ENCODE measurements around the gene EIF3CL.
"Not testable (repeated sequence)": the region's sequence is repeated elsewhere in the genome, so short reads cannot be mapped to it uniquely, and the experiment has no call there.

EIF3CL gene

DNA sequence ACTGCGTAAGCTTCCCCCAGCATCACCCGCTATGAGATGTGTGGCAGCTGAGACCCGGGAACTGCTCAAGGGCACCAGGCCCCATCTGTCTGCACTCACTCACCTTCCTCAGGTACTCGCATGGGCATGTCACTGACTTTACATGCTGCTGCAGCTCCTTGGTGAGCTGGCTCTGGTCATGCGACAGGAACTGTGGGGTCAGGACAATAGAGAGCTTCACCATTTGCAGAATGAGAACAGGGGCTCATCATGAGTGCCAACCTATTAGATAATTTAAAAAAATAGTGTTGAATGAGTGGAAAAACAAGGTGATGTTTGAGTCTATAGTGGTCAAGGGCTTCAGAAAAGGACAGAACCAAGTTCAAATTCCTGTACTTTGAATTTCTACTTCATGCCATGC, 41.0 kb downstream of the EIF3CL start:
- DNase-seq (ENCODE audit: low spot score), result not testable (repeated sequence)

DNA sequence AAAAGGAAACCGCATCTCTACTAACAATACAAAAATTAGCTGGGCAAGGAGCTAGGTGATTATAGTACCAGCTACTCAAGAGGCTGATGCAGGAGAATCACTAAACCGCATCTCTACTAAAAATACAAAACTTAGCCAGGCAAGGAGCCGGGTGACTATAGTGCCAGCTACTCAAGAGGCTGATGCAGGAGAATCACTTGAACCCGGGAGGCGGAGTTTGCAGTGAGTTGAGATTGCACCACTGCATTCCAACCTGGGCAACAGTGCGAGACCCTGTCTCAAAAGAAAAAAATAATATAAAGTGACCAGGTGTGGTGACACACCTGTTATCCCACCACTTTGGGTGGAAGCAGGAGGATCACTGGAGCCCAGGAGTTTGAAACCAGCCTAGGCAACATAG, 65.4 kb downstream of the EIF3CL start:
- not testable (repeated sequence) for DNase-seq (ENCODE audit: low spot score)

DNA sequence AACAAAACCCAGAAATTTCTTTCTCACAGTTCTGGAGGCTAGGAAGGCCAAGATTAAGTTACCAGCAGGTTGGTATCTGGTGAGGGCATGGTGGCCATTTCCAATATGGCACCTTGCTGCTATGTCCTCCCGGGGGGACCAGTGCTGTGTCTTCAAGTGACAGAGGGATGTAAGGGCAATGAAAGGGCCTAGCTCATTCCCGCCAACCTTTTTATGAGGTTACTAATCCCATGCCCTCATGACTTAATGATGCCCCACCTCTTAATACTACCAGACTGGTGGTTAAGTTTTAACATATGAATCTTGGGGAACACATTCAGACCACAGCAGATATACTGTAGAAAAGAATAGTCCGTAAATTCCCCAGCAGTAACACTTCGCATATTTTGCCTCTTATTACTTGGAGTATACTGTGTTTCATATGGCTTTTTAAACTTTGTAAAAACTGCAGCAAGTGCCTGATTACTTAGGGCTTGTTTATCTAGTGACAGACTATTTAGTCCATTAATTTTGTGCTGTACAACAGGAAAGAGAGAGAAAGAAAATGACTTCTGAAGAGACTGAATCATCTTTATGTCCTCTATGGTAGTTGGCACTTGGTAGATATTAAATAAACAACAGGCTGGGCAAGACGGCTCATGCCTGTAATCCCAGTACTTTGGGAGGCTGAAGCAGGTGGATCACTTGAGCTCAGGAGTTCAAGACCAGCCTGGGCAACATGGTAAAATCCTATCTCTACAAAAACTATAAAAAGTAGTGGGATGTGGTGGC, 66.5 kb downstream of the EIF3CL start:
- DNase-seq (ENCODE audit: low spot score), result peak; percentile 28

DNA sequence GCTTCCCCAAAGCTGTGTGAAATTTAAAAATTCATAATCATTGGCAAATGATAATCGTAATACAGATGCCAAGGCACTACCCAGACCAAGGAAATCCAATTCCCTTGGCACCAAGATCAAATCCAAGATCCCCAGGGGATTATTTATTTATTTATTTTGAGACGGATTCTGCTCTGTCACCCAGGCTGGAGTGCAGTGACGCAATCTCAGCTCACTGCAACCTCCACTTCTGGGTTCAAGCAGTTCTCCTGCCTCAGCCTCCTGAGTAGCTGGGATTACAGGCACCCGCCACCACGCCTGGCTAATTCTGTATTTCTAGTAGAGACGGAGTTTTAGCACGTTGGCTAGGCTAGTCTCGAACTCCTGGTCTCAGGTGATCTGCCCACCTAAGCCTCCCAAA, 68.0 kb downstream of the EIF3CL start:
- DNase-seq (ENCODE audit: low spot score), result not testable (repeated sequence)

DNA sequence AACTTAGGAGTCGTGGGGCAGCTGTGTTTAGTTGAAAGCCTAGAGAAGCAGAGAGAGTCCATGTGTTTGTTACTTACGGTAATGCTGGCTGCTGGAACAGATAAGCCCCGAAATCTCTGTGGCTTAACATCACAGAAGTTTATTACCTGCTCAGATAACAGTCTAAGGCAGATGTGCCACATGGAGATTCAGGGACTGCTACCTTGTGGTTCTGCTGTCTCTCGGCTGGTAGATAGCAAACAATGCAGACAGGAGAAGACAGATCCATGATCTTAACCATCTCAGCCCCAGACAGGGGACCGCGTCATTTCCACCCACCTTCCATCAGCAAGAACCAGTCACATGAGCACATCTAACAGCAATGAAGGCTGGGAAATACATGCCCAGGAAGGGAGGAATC, 71.0 kb downstream of the EIF3CL start:
- DNase-seq (ENCODE audit: low spot score), result not testable (repeated sequence)

DNA sequence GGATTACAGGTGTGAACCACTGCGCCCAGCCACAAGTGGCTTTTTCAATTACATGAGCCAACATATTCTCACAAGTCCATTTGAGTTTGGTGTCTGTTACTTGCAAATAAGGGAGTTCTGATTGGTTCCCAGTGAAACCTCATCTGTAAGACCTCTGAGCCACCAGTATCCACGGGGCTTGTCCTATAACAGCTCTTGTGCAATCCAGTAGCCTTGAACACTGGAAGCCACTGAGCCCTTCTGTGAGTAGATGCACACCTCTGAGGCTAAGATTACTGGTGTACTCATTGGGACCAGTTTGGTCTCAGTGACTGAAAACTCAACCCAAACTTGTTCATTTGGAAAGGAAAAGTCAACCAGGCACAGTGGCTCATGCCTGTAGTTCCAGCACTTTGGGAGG, 72.7 kb downstream of the EIF3CL start:
- not testable (repeated sequence) for DNase-seq (ENCODE audit: low spot score)

DNA sequence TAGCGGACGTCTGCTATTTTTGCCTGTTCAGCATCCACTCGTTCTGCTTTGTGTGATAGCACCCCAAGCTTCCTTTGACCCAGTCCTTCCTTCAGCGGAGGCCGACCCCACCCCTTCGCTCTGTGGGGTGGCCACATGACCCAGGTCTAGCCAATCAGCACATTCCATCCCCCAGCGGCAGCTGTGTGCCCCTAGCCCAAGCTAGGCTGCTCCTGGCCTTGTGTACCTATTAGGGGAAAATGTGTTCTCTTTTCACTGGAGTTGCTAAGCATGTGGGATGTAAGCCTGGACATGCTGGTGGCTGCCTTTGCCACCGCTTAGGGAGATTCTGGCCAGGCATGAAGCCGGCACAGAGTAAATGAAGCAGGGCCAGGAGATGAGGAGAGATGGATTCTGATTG, 73.4 kb downstream of the EIF3CL start:
- not testable (repeated sequence) for DNase-seq (ENCODE audit: low spot score)

Measured in kidney tubule cell (primary cell).